HepG2 (cell line): ENCODE data around the gene MAP3K1. TPM values are rescaled to one million over a fixed set of nuclear protein-coding genes. Genes with fewer than 3 reads are reported as not detected.

ENCODE experiments used
- ISL2 ChIP-seq: sonication (generic); formaldehyde crosslinking; IDR thresholded peaks from 2 replicates; pipeline ENCODE4 v1.5.0; 2020; ENCODE audit warnings: missing genetic modification reagents
- KAT7 ChIP-seq: IDR thresholded peaks from 2 replicates; pipeline ENCODE4 v1.6.1; 2018; ENCODE audit warnings: borderline replicate concordance, missing compliant biosample characterization
- NCOA2 ChIP-seq: sonication (generic); formaldehyde crosslinking; IDR thresholded peaks from 2 replicates; pipeline ENCODE4 v1.8.0; 2022; ENCODE audit warnings: inconsistent platforms
- NR2F1 ChIP-seq, 2 experiments: fragments of 450-650 bp in 1 of 2; formaldehyde crosslinking in 1 of 2; IDR thresholded peaks; 2 replicates each; pipeline versions ENCODE4 v1.5.0 to v1.6.1; 2016 to 2020; ENCODE audit warnings: mild to moderate bottlenecking in 1 of 2, missing compliant biosample characterization in 1 of 2, missing genetic modification reagents in 1 of 2, moderate library complexity in 1 of 2
- RFX3 ChIP-seq: IDR thresholded peaks from 2 replicates; pipeline ENCODE4 v1.6.1; 2016; ENCODE audit warnings: missing biosample characterization, missing genetic modification reagents
- SMARCC2 ChIP-seq: fragments of 450-650 bp; IDR thresholded peaks from 2 replicates; pipeline ENCODE4 v1.6.1; 2017; ENCODE audit warnings: antibody characterized with exemption, mild to moderate bottlenecking
- SNAPC2 ChIP-seq: sonication (generic); formaldehyde crosslinking; IDR thresholded peaks from 2 replicates; pipeline ENCODE4 v1.8.1; 2022; ENCODE audit warnings: mild to moderate bottlenecking, missing genetic modification reagents
- TEAD2 ChIP-seq: sonication (generic); formaldehyde crosslinking; IDR thresholded peaks from 2 replicates; pipeline ENCODE4 v1.9.0; 2021; ENCODE audit warnings: missing genetic modification reagents
- ZC3H13 ChIP-seq: sonication (generic); formaldehyde crosslinking; IDR thresholded peaks from 2 replicates; pipeline ENCODE4 v1.8.1; 2023; ENCODE audit warnings: mild to moderate bottlenecking, missing genetic modification reagents, moderate library complexity
- ZFP37 ChIP-seq: sonication (generic); formaldehyde crosslinking; IDR thresholded peaks from 2 replicates; pipeline ENCODE4 v1.4.0; 2020; ENCODE audit warnings: missing genetic modification reagents, borderline replicate concordance
- polyA plus RNA-seq, 8 experiments: library from polyadenylated mRNA; depleted of rRNA in 3 of 8; stranded (reverse) in 7 of 8; unstranded in 1 of 8; fragments of >200 nt; fragmentation: Illumina TruSeq in 4 of 8; extraction: Trizol in 4 of 8; gene quantifications; 2 replicates each; pipeline versions ENCODE4 v1.2.1 to v1.2.3, GENCODE V29; 2011 to 2016; ENCODE audit warnings: low read depth in 4 of 8, missing spikeins in 1 of 8, mixed read lengths in 1 of 8; ENCODE audit not compliant: insufficient read depth in 1 of 8
- total RNA-seq, 5 experiments: library from RNA; depleted of rRNA; stranded (reverse); fragments of >200 nt; fragmentation: Illumina TruSeq; extraction: Trizol; gene quantifications; 2 replicates each; pipeline ENCODE4 v1.2.3, GENCODE V29; 2016; ENCODE audit warnings: low read depth in 1 of 5
- TF ChIP-seq, protein P1 (sequence below): sonication (generic); IDR thresholded peaks from 2 replicates; pipeline ENCODE4 v1.6.1; 2016; ENCODE audit warnings: low read depth, borderline replicate concordance
- TF ChIP-seq, protein P2 (sequence below): IDR thresholded peaks from 2 replicates; pipeline ENCODE4 v1.6.1; 2016; ENCODE audit warnings: missing compliant biosample characterization, missing genetic modification reagents, borderline replicate concordance
- TF ChIP-seq, protein P3 (sequence below): sonication (generic); formaldehyde crosslinking; IDR thresholded peaks from 2 replicates; pipeline ENCODE4 v1.4.0; 2020; ENCODE audit warnings: missing genetic modification reagents, borderline replicate concordance
- TF ChIP-seq, protein P4 (sequence below): sonication (generic); formaldehyde crosslinking; IDR thresholded peaks from 2 replicates; pipeline ENCODE4; 2020; ENCODE audit warnings: missing genetic modification reagents, mild to moderate bottlenecking, borderline replicate concordance
- TF ChIP-seq, protein P5 (sequence below): sonication (generic); formaldehyde crosslinking; IDR thresholded peaks from 2 replicates; pipeline ENCODE4 v1.4.0; 2020; ENCODE audit warnings: missing genetic modification reagents, borderline replicate concordance

Gene MAP3K1
- total and polyA plus RNA-seq, 2 of the 13 experiments (the other 11 are each of a cell fraction or from before 2014, with no cell fraction given), result 16.4 to 30.3 TPM

DNA sequence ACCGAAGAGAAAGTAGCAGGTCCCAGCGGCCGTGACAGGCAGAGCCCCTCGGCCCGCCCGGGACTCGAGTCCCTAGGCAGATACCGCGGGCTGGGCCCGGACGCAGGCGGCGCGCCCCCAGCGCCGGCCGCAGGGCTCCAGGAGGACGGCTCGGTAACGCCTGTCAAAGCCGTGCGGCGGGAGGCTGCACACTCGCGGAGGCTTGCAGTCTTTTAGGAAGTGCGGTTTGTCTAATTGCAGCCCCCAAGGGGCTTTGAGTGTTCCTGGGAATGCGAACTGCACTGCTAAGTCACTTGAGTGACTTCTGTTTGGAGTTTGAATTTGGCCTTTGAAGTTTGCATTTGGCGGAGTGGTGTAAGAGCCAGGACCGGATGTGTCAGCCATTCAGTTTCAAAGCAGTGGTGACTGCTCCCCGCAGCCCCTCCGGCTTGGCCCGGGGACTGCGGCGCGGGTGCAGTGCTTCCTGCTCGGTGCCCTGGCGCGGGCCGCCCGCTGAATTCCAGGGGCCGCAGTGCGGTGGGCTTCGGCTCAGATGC lies 1.3 kb downstream of the MAP3K1 start (continued):
- TF ChIP-seq, protein P1, sequence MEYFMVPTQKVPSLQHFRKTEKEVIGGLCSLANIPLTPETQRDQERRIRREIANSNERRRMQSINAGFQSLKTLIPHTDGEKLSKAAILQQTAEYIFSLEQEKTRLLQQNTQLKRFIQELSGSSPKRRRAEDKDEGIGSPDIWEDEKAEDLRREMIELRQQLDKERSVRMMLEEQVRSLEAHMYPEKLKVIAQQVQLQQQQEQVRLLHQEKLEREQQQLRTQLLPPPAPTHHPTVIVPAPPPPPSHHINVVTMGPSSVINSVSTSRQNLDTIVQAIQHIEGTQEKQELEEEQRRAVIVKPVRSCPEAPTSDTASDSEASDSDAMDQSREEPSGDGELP, result peak; percentile 22; the same call in 1 of the 2 replicates
- TF ChIP-seq, protein P2, sequence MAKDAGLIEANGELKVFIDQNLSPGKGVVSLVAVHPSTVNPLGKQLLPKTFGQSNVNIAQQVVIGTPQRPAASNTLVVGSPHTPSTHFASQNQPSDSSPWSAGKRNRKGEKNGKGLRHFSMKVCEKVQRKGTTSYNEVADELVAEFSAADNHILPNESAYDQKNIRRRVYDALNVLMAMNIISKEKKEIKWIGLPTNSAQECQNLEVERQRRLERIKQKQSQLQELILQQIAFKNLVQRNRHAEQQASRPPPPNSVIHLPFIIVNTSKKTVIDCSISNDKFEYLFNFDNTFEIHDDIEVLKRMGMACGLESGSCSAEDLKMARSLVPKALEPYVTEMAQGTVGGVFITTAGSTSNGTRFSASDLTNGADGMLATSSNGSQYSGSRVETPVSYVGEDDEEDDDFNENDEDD (CRISPR knock-in tag), result peak; percentile 28; the same call in 1 of the 2 replicates
- TF ChIP-seq SMARCC2 (no peak), TEAD2 (CRISPR knock-in tag) (no peak), KAT7 (CRISPR knock-in tag) (peak; percentile 54; the same call in 1 of the 2 replicates), SNAPC2 (CRISPR knock-in tag) (no peak), ZFP37 (no peak), RFX3 (no peak), NCOA2 (CRISPR knock-in tag) (peak; percentile 39; the same call in 1 of the 2 replicates), NR2F1 (CRISPR knock-in tag; IDR thresholded peaks at IDR 0.05) (no peak), ZC3H13 (CRISPR knock-in tag) (0 out of 2 replicates have a peak, but pooled peaks have one; percentile 39), ISL2 (CRISPR knock-in tag) (peak; percentile 50)
- TF ChIP-seq, protein P3, sequence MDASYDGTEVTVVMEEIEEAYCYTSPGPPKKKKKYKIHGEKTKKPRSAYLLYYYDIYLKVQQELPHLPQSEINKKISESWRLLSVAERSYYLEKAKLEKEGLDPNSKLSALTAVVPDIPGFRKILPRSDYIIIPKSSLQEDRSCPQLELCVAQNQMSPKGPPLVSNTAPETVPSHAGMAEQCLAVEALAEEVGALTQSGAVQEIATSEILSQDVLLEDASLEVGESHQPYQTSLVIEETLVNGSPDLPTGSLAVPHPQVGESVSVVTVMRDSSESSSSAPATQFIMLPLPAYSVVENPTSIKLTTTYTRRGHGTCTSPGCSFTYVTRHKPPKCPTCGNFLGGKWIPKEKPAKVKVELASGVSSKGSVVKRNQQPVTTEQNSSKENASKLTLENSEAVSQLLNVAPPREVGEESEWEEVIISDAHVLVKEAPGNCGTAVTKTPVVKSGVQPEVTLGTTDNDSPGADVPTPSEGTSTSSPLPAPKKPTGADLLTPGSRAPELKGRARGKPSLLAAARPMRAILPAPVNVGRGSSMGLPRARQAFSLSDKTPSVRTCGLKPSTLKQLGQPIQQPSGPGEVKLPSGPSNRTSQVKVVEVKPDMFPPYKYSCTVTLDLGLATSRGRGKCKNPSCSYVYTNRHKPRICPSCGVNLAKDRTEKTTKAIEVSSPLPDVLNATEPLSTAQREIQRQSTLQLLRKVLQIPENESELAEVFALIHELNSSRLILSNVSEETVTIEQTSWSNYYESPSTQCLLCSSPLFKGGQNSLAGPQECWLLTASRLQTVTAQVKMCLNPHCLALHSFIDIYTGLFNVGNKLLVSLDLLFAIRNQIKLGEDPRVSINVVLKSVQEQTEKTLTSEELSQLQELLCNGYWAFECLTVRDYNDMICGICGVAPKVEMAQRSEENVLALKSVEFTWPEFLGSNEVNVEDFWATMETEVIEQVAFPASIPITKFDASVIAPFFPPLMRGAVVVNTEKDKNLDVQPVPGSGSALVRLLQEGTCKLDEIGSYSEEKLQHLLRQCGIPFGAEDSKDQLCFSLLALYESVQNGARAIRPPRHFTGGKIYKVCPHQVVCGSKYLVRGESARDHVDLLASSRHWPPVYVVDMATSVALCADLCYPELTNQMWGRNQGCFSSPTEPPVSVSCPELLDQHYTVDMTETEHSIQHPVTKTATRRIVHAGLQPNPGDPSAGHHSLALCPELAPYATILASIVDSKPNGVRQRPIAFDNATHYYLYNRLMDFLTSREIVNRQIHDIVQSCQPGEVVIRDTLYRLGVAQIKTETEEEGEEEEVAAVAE (CRISPR knock-in tag), result 0 out of 2 replicates have a peak, but pooled peaks have one; percentile 15
- TF ChIP-seq, protein P4, sequence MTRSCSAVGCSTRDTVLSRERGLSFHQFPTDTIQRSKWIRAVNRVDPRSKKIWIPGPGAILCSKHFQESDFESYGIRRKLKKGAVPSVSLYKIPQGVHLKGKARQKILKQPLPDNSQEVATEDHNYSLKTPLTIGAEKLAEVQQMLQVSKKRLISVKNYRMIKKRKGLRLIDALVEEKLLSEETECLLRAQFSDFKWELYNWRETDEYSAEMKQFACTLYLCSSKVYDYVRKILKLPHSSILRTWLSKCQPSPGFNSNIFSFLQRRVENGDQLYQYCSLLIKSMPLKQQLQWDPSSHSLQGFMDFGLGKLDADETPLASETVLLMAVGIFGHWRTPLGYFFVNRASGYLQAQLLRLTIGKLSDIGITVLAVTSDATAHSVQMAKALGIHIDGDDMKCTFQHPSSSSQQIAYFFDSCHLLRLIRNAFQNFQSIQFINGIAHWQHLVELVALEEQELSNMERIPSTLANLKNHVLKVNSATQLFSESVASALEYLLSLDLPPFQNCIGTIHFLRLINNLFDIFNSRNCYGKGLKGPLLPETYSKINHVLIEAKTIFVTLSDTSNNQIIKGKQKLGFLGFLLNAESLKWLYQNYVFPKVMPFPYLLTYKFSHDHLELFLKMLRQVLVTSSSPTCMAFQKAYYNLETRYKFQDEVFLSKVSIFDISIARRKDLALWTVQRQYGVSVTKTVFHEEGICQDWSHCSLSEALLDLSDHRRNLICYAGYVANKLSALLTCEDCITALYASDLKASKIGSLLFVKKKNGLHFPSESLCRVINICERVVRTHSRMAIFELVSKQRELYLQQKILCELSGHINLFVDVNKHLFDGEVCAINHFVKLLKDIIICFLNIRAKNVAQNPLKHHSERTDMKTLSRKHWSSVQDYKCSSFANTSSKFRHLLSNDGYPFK, result peak; percentile 23; the same call in 1 of the 2 replicates
- TF ChIP-seq, protein P5, sequence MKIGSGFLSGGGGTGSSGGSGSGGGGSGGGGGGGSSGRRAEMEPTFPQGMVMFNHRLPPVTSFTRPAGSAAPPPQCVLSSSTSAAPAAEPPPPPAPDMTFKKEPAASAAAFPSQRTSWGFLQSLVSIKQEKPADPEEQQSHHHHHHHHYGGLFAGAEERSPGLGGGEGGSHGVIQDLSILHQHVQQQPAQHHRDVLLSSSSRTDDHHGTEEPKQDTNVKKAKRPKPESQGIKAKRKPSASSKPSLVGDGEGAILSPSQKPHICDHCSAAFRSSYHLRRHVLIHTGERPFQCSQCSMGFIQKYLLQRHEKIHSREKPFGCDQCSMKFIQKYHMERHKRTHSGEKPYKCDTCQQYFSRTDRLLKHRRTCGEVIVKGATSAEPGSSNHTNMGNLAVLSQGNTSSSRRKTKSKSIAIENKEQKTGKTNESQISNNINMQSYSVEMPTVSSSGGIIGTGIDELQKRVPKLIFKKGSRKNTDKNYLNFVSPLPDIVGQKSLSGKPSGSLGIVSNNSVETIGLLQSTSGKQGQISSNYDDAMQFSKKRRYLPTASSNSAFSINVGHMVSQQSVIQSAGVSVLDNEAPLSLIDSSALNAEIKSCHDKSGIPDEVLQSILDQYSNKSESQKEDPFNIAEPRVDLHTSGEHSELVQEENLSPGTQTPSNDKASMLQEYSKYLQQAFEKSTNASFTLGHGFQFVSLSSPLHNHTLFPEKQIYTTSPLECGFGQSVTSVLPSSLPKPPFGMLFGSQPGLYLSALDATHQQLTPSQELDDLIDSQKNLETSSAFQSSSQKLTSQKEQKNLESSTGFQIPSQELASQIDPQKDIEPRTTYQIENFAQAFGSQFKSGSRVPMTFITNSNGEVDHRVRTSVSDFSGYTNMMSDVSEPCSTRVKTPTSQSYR, result peak; percentile 46; the same call in 1 of the 2 replicates
